Epithelial cell of esophagus (primary cell): ENCODE data around the gene ANKRD37.

ENCODE experiments used
- DNase-seq: peaks from one replicate; pipeline ENCODE4 v3.0.0; 2010; ENCODE audit warnings: low read depth
- H3K4me3 ChIP-seq: 2 replicates; pipeline ENCODE4 v1.5.1; 2011; ENCODE audit warnings: mild to moderate bottlenecking, low read length, control low read depth
- TF ChIP-seq, protein P1 (sequence below): IDR thresholded peaks from 2 replicates; pipeline ENCODE4 v1.5.1; 2011; ENCODE audit warnings: low read depth, mild to moderate bottlenecking, low read length, control low read depth, inconsistent platforms; ENCODE audit not compliant: insufficient read depth; ENCODE audit errors: missing control alignments

ANKRD37 gene

DNA sequence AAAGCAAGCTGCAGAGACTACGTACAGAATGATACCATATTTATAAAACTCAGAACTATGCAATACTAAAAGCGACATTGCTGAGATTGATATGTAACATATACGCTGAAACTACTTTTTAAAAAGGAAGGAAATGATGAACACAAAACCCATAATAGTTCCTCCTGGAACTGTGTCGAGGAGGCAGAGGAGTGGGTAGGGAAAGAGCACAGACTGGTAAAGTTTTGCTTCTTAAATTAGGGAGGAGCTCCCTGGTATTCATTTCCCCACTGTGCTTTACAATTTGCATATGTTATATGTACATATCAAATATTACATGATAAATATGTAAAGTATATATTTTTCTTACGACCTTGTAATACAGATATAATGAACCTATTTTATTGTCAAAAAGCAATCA, 15.2 kb downstream of the ANKRD37 start:
- DNase-seq, result no peak
- no peak overlapping the region for H3K4me3 ChIP-seq

DNA sequence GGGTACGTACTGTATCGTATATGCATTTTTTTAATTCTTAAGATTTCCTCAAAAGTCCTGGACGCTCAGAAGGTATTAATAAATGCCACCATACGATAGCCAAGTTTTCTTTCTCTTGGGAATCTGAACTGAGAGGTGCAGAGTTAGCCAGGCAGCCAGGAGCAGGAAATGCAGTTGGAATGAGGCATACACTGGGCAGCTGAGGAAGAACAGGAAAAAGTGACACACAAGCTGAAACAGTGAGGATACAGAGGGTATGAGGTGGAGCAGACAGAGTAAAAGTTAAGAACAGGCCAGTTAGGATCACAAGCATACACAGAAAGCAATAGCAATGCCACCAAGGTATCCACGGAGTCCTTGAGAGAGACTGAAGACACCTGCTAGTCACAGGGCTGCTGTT, 15.8 kb downstream of the ANKRD37 start:
- TF ChIP-seq, protein P1, sequence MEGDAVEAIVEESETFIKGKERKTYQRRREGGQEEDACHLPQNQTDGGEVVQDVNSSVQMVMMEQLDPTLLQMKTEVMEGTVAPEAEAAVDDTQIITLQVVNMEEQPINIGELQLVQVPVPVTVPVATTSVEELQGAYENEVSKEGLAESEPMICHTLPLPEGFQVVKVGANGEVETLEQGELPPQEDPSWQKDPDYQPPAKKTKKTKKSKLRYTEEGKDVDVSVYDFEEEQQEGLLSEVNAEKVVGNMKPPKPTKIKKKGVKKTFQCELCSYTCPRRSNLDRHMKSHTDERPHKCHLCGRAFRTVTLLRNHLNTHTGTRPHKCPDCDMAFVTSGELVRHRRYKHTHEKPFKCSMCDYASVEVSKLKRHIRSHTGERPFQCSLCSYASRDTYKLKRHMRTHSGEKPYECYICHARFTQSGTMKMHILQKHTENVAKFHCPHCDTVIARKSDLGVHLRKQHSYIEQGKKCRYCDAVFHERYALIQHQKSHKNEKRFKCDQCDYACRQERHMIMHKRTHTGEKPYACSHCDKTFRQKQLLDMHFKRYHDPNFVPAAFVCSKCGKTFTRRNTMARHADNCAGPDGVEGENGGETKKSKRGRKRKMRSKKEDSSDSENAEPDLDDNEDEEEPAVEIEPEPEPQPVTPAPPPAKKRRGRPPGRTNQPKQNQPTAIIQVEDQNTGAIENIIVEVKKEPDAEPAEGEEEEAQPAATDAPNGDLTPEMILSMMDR, result no peak
- DNase-seq, result no peak

More for the DNA sequence above, 15.2 kb downstream of the ANKRD37 start:
- TF ChIP-seq, protein P1, result no peak

DNA sequence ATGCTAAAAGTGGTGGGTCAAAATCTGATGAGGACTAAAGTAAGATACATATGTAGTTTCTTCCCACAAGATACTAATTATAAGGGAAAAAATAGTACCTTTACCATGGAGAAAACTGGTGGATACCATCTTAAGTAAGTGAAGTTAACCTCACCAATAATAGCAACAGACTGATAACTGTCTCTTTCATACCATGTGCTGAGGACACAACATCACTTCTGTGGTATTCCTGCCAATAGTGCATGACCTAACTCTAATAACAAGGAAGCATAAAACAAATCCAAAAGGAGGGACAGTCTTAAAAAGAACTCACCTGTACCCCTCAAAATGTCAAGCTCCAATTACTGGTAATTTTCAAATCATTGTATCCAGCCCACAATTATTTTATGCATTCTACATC, 20.3 kb downstream of the ANKRD37 start:
- H3K4me3 ChIP-seq, result no peak overlapping the region
- no peak for DNase-seq
- TF ChIP-seq, protein P1, result no peak

More for the DNA sequence above, 15.8 kb downstream of the ANKRD37 start:
- no peak overlapping the region for H3K4me3 ChIP-seq

DNA sequence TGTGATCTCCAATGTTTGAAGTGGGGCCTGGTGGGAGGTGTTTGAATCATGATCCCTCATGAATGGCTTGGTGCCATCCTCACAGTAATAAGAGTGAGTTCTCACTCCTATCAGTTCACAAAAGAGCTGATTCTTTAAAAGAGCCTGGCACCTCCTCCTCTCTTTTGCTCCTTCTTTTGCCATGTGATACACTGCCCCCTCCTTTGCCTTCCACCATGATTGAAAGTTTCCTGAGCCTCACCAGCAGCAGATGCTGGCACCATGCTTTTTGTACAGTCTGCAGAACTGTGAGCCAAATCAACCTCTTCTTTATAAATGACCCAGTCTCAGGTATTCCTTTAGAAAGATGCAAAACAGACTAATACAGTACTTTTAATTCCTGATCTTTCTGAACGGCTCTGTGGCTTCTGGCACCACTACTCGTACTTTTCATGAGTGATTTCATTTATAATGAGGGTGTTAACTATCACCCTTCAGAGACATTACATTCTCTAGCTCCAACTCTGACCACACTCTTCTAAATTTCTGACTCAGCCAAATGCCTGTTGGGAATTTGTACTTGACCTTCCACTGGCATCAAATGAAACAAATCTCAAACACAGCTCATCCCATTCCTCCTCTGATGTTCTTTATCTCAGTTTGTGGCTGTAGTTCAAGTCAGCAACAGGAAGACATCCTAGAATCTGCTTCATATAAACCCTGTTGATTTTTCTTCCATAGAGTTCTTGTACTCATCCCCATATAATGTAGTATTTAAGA, 24.9 kb downstream of the ANKRD37 start:
- DNase-seq, result no peak
- TF ChIP-seq, protein P1, result no peak
- no peak overlapping the region for H3K4me3 ChIP-seq

DNA sequence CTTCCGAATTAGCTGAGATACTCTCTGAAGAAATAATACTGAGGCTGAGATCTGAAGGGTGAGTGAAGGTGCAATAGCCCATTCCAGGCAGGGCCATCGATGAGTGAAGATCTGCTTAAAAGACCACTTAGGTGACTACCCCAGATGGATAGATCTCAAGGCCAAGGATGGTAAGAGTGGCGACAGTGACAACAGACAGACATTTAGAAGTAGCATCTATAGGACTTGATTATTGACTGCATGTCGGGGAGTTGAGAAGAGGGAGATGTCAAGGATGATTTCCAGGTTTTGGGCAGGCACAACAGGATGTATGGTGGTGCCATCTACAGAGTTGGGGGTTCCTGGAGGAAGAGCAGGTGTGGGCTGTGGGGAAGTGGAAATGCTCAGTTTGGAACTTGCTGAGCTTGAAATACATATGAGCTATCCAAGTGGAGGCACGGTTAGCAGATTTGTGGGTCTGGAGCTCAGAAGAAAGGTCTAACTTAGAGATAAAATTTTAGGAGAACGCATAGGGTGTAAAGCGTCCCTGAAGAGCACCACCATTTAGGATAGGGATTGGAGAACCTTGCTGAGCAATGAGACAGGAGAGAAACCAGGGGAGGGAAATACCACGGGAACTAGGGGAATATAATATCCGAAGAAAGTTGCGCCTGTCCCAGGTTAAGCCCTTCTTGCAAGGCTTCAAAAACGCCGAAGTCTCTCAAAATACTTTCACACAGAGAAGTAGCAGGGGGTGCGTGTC, 28.4 kb downstream of the ANKRD37 start:
- TF ChIP-seq, protein P1, result no peak
- H3K4me3 ChIP-seq, result peak overlapping the region; percentile 96
- DNase-seq, result no peak

DNA sequence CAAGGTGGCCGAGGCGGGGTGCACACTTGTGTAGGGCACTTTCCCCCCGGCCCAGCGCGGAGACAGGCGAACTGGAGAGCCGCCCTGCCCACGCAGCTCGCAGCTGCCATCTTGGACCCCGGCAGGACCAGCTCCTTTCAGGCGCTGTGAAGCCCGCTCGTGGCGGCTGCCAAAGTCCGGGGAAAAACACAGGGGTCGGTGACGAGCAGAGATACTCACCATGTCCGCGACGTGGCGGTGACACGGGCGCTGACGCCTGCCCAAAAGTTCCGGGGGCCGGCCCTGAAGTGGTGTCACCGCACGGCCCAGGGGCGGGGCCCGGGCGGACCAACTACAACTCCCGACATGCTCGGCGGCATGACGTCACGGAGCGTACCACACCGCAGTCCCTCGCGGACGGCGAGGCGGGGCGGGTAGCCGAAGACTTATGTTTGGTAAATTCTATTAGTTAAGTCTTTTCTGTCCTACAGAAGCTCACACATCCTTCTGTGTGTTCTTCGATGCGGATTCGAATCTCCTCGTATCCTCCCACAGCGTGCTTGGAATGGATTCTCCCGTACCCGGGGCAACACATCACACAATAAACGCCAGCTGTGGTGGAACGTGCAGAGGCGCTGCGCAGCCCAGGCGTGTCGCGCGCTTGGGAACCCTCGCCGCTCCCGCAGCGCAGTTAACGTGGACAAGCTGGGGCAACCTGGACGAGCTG, 29.2 kb downstream of the ANKRD37 start, which contains the start of gene UFSP2:
UFSP2 (minus strand) TSS at position 318 of the 706 bp plus-strand sequence; CDS start at position 222, 96 bp downstream.
- DNase-seq, result peak; percentile 90
- peak within 1 kb of the TSS; percentile 96 for H3K4me3 ChIP-seq
- TF ChIP-seq, protein P1, result no peak
